Choroid plexus epithelial cell (primary cell): Measurements from ENCODE around the gene PDE4B.
"Not testable (repeated sequence)": the region's sequence is repeated elsewhere in the genome, so short reads cannot be mapped to it uniquely, and the experiment has no call there.

Experiments used
- DNase-seq: peaks from one replicate; pipeline ENCODE4 v3.0.0-alpha.2; 2010; ENCODE audit warnings: low read depth
- H3K4me3 ChIP-seq: 2 replicates; pipeline ENCODE4 v1.5.1; 2011; ENCODE audit warnings: low read depth, mild to moderate bottlenecking, control low read depth, low read length, moderate library complexity
- CTCF ChIP-seq: conservative IDR thresholded peaks from 2 replicates; pipeline ENCODE4 v1.5.1; 2011; ENCODE audit warnings: low read depth, mild to moderate bottlenecking, control low read depth, inconsistent platforms, low read length, moderate library complexity

The PDE4B gene

GRCh38 chr1:65866439-65866838 is 73.7 kb downstream of the PDE4B start:
- DNase-seq = no peak
- H3K4me3 ChIP-seq = no peak overlapping the region
- no peak for TF ChIP-seq CTCF

GRCh38 chr1:65872301-65872700 is 79.6 kb downstream of the PDE4B start:
- TF ChIP-seq CTCF = no peak
- H3K4me3 ChIP-seq = no peak overlapping the region

GRCh38 chr1:65878342-65878741 is 85.6 kb downstream of the PDE4B start:
- not testable (repeated sequence) for DNase-seq

More at GRCh38 chr1:65872301-65872700, 79.6 kb downstream of the PDE4B start:
- DNase-seq = no peak

GRCh38 chr1:65880611-65881010 is 87.9 kb downstream of the PDE4B start:
- no peak for TF ChIP-seq CTCF
- no peak for DNase-seq
- no peak overlapping the region for H3K4me3 ChIP-seq

More at GRCh38 chr1:65878342-65878741, 85.6 kb downstream of the PDE4B start:
- H3K4me3 ChIP-seq = not testable (repeated sequence)

DNA sequence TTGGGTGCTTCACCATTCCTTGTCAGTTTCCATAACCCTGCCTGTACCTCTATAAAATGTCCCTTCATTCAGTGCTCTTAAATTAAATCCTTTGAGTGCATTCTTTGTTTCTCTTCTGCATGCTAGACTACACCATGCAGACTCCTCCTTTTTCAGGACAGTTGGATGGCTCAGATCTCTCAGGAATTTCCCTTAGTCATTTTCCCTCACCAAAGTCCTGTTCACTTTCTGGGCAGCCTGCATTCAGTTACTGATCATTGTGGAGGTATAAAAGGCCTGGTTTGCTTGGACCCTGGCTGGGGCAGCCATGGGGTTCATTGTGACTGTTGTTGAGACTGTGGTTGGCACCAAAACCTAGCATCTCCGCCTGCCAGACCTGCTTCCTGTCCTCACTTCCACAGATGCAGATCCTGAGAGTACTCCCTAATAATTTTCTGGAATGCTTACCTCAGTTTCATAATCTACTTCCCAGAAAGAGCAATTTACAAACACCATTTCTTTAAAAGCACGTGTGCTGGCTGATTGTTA is 88.4 kb downstream of the PDE4B start:
- no peak for DNase-seq
- no peak for TF ChIP-seq CTCF
- no peak overlapping the region for H3K4me3 ChIP-seq

DNA sequence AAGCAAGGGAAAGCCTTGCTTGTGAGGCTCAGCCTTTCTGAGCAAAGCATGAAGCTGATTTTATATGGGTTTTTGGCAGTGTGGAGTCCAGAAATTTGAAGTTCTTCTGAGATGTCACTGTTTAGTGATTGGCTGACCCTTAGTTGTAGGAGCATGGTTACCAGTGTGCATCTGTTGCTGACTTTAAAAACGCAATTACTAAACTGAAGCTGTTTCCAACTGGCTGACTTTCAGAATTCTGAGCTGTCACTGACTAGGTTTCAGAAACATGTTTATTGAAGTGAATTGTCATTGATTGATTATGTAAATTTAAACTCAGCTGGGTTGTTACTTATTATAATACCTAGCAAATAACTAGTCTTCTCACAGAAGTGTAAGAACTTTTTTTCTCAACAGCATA is 89.4 kb downstream of the PDE4B start:
- no peak for TF ChIP-seq CTCF
- no peak overlapping the region for H3K4me3 ChIP-seq
- DNase-seq = no peak

DNA sequence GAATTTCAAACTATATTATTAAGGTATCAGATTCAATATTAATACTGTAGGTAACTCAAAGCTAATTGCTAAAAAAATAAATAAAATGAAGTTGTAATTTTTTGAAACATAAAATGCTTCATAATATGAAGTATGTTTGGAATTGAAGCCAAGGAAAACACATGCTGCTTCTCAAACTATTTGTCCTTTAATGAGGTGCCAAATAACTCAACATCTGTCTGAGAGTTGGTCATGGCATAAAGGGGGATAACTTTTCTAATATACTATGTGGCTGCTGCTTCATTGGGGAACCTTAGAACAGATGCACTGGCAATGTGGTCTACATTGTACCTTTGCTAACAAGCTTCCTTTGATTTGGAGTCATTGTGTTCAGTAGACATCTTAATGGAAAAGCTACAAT is 96.7 kb downstream of the PDE4B start:
- H3K4me3 ChIP-seq = no peak overlapping the region
- DNase-seq = no peak
- no peak for TF ChIP-seq CTCF
